Daoy (cell line): ENCODE results near the gene FBXL4. TPM values are rescaled to one million over a fixed set of nuclear protein-coding genes. Genes with fewer than 3 reads are reported as not detected.
"Not testable (repeated sequence)": the region's sequence is repeated elsewhere in the genome, so short reads cannot be mapped to it uniquely, and the experiment has no call there.

Experiments used
- DNase-seq: peaks from one replicate; pipeline ENCODE4 v3.0.0-alpha.2; 2015; ENCODE audit warnings: low read depth
- total RNA-seq: library from RNA; depleted of rRNA; stranded (reverse); fragments of >200 nt; shearing (Covaris generic); gene quantifications from 2 replicates; pipeline ENCODE4 v1.2.3, GENCODE V29; 2014

The FBXL4 gene
- total RNA-seq, 1 experiment from 2014 or later = 4.7 TPM

DNA sequence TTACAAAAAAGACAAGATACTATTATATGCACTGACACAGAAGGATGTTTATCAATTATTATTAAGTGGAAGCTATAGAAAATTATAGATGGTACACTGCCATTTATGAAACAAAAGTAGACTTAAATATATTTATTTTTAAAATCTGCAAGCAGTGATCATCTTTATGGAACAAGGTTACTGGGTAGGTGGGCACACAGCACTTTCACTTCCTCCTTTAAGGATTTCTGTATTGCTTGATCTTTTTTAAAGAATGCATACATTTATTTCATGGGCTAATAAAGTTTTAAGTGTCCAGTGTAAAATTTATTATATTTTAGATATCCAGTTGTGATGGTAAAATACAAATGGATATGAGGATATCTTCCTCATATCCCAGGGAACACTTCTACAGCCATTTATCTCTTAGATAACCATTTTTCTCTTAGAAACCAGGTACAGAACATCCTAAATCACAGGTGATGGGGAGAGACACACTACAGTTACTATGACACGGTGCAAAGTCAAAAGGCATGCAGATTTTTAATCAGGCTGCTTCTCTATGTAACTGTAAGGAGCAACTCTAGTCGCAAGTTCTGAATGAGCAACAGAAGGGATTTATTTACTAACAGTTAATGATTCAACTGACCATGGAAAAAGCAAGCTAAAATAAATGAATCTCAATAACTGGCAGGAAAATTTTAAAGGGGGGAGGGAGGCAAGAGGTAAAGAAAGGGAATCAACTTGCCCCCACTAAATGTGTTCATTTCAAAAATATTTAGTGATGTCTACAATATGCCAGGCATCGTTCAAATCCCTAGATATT lies 2.2 kb downstream of the FBXL4 start:
- no peak for DNase-seq

DNA sequence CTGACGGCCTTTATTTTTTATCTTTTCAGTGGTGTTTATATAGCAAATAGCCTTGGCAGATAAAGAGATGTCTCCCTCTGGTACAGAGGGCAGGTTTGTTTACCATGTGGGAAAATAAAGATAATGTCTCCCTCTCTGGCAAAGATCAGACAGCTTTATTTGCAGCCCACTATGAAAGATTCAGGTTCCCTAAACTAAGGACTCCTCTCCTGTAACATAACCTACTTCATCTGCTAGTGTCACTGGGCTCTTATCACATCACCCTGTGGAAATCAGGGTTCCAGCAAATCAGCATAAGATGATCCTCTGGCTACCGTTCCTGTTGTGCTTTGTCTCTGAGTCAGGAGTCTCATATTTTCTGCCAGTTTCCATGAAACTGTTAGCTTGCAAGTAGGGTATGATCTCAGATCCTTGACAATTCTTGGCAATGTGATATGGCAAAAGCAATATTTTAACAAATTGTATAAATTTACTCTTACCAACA lies 3.1 kb downstream of the FBXL4 start:
- DNase-seq = no peak

DNA sequence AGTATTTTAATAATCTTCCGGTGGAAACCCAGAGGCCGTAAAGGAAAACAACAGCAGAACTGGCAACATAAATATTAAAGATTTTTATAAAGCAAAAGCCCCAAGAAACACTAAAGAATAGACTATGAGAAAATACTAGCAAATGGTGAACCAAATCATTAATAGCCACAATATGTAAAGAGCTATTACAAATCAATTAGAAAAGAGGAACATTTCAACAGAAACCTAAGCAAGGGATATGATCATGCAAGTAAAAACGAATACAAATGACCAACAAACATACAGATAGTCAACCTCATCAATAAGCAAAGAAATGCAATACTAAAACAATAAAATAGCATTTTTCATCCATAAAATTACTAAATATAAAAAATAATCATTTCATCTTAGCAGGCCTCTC lies 3.6 kb downstream of the FBXL4 start:
- DNase-seq = no peak

DNA sequence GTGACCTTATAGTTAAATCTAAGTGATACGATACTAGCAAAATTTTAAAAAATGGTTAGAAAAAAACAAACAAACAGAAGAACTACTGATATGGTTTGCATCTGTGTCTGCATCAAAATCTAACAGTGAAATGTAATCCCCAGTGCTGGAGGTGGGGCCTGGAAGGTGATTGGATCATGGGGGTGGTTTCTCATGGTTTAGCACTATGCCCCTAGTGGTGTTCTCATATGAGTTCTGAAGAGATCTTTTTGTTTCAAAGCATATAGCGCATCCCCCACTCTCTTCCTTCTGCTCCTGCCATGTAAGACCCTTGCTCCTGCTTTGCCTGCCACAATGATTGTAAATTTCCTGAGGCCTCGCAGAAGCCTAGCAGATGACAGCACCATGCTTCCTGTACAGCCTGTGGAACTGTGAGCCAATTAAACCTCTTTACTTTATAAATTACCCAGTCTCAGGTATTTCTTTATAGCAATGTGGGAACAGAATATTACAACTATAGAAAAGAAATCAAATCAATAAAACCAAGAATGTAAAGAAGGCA lies 5.4 kb downstream of the FBXL4 start:
- DNase-seq = no peak

DNA sequence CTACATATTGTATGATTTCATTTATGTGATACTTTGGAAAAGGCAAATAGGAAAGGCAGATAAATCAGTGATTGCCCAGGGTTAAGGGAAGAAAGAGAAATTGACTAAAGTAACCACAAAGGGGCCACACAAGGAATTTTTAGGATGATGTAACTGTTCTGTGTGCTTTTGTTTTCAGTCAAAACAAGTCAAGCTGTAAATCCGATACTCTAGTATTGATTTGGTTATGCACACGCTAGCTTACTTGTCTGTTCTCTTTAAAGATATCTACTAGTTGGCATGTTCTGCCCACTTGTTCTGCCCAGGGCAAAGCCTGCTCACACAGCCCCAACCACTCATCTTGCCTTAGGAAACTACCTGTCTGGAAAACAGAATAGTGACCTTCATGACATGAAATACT lies 6.4 kb downstream of the FBXL4 start:
- no peak for DNase-seq

DNA sequence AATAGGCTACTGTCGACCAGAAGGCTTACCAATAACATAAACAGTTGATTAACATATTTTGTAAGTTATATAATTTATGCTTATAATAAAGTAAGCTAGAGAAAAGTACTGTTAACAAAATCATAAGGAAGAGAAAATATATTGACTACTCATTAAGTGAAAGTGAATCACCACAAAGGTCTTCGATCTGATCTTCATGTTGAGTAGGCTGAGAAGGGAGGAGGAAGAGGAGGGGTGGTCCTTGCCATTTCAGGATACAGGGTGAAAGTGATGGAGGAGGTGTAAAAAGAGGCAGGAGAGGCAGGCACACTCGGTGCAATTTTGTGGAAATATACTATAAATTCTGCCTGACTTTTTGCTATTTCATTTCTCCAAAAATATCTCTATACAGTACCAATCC lies 10.4 kb downstream of the FBXL4 start:
- DNase-seq = no peak

DNA sequence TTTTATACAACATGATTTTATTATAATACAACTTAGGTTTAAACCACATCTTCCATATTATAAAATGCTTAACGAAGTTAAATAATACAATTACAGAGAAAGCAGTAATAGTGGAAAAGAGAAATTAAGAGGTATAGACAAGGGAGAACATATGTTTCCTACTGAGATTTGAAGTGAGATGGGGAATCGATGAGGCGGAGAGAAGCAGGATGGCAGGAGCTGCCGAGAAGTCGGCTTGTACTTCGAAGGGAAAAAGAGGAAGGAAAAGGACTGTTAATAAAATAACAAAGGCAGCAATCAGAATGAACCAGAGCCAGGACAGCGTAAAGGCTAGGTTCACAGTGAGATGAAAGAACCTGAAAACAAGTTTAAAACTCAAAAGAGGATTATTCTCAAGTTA lies 15.4 kb downstream of the FBXL4 start:
- DNase-seq = no peak

DNA sequence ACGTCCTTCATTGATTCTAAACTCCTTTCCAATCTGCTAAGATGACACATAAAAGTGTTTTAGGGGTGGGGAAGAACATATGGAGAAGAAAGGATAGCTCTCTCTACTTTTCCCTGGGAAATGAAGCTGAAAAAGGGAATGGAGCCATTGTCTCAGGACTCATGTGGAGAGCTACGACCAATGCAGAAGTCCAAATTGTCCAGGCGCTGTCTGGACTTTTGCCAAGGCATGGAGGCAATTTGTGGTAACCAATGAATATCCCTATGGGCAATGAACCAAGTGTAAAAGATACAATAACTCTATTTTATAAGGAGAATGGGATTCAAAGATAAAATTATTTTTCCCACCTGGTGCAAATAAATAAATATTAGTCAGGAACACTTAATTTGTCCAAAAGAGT lies 16.1 kb downstream of the FBXL4 start:
- DNase-seq = no peak

DNA sequence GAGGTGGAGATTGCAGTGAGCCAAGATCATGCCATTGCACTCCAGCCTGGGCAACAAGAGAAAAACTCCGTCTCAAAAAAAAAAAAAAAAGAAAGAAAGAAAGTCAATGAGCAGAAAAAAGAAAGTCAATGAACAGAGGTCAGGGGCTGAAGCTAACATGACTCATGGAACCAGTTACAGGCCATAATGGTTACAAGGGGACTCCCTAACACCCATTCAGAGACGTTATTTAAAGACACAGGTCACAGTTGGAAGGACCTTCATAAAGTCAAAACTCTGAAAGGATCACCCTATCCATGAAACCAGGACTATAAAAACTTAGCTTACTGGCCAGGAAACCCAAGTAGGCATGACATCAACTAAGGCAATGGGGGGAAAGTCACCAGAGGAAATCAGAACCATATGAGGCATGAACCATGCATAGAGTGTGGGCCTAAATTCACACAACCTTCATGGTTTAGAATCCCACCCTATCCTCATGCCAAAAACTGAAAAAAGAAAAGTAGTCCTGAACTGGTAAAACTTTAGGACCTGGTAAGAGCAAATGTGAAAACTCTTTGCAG lies 18.2 kb downstream of the FBXL4 start:
- no peak for DNase-seq

DNA sequence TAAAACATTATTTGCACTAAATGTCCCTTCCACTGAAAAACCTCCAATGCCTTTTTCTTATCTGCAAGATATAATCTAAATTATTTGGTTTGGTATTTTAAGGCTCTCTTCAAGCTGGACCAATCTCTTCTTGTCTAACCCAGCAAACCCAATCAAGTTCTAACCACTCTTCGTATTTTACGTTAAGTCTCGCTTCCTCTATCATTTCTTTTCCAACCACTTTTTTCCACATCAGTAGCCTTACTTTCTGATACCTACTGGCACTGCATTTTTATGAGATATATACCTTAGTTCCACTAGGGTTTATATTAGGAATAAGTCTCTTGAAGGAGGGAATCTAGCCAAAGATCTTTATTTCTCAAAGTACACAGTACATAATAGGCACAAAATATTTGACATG lies 19.1 kb downstream of the FBXL4 start:
- DNase-seq = no peak

DNA sequence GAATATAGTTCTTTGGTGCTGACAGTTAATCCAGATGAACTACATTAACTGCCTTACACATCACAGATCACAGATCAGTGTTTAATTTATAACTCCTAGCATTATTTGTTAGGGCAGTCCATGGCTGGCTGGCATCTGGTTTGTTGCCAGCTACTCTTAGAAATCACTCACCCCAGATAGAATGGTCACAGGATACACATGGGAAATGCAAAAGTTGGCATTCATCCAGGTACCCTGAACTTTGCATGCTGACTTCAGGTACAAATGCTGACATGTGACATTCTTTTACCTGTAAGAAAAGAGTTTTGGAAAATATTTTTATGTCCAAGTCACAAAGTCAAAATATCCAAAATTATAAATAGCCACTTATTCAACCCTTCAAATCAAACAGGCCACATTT lies 20.2 kb downstream of the FBXL4 start:
- DNase-seq = no peak

DNA sequence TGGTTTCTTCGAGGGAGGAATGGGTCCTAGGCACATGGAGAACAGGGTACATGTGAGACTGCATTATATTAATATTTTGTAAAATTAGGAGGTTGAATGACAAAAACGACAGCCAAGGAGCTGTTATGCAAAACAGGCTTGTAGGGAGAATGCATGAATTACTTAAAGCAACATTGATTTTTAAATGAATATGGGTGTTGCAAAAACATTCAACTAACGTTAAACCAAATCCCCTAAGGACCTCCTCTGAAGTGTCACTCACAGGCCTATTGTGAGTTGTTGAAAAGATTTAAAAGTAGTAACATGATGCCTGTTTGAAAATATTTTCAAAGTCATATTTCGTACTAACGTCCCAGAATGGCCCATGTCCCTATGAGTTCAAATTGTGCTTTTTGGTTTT lies 21.9 kb downstream of the FBXL4 start:
- no peak for DNase-seq

DNA sequence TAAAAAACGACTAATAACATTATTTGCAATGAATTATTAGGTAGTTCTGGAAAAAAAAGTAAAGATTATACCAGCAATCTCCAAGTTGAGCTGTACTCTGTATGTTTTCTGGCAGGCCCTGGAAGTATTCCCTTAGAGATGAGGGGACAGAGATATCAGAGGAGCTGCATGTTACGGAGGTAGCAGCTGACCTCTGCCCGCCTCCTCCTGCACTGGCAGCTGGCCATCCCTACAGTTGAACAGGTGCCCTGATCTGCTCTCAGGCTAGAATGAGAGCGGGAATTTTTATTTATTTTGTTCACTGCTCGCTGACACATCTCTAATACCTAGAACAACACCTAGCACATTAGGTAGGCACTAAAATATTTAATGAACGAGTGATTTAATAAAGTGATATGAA lies 23.1 kb downstream of the FBXL4 start:
- DNase-seq = no peak

DNA sequence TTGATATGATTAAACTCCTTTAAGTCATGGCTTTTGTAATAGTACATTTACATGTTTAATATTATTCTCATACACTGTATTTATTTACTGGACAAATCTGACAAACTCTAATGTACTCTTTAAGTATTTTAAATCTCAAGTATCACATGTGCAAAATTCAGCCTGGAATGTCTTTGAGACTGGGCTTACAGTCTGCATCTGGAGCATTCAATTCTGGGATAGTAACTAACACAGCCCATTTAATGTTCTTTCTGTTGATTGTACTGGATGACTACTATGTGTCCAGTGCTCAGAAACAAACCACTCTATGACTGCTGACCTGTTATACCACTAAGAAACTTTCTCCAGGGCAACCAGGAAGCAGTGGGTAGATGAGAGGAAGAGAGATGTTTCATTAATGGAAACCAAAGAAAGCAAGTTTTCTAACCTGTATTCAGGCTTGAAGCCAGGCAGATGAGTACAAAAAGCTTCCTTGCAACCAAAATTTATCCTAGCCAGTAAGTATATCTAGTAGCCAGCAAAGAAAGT lies 26.8 kb downstream of the FBXL4 start:
- no peak for DNase-seq

DNA sequence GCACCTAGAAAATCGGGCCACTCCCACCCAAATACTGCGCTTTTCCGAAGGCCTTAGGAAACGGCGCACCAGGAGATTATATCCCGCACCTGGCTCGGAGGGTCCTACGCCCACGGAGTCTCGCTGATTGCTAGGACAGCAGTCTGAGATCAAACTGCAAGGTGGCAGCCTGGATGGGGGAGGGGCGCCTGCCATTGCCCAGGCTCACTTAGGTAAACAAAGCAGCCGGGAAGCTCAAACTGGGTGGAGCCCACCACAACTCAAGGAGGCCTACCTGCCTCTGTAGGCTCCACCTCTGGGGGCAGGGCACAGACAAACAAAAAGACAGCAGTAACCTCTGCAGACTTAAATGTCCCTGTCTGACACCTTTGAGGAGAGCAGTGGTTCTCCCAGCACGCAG lies 36.8 kb downstream of the FBXL4 start:
- DNase-seq = not testable (repeated sequence)

DNA sequence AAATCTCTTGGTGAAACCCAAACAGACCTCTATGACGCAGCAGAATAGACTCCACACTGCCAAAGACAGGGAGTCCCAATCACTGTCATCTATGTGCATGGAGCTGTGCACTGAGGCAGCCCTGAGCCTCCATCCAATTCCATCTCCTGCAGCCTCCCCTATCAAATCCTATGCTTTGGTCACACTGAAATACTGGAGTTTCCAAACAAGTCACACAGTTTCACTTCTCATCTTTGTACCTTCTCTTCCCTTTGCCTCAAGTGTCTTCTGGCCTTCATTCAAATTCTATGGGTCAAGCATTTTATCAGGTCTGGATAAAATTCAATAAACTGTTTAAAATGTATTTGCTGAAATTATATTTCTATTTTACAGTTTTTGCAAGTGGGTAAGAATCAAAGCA lies 38.5 kb downstream of the FBXL4 start:
- DNase-seq = no peak

DNA sequence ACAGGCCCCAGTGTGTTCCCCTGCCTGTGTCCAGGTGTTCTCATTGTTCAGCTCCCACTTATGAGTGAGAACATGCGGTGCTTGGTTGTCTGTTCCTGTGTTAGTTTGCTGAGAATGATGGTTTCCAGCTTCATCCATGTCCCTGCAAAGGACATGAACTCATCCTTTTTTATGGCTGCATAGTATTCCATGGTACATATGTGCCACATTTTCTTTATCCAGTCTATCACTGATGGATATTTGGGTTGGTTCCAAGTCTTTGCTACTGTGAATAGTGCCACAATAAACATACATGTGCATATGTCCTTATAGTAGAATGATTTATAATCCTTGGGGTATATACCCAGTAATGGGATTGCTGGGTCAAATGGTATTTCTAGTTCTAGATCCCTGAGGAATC lies 41.4 kb downstream of the FBXL4 start:
- DNase-seq = not testable (repeated sequence)

DNA sequence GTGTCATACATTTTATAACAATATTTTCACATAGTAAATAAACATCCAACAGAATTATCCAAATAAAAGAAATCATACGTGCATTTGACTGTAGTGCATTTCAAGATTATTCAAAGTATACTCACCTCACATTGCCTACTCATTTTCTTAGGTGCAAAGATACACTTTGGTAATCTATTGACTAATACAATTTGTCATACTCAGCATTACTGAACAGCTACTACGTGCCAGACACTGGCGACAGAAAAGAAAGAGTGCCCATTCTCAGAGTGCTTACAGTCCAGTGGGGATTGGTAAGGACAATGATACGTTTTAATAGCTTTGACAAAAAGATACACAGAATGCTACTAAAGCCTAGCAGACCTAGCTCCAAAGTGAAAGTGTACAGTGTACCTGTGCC lies 42.0 kb downstream of the FBXL4 start:
- DNase-seq = no peak

DNA sequence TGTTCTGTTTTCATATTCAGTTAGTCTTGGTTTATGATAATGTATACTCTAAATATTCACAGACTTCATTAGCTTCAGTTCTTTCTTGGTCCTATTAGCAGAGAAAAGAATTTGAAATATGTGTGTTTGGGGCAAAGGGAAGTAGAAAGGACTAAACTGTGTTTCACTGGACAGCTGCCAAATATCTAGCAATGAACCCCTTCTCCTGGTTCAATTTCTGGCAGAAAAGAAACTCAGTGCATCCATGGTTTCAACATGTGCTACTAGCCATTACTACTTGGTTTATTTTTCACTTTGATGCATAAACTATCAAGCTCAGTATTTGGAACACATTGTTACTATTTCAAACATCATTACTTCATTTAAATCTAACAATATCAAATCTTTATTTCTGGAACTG lies 43.6 kb downstream of the FBXL4 start:
- DNase-seq = no peak

DNA sequence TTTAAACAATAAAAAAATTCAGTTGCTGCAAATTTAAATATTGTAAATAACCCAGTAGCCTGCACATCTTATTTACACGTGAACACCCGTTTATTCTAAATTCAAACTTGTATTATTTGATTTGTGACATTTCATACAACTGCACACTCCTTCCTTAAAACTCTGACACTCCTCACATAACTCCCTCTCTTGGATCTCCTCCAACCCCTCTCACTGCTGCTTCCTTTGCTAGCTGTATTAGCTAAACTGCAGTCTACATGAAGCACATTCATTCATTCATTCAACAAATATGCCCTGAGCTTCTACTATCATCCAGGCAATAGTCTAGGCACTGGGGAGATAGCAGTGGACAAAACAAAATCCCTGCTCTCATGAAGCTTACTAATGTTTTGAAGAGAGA lies 47.0 kb downstream of the FBXL4 start:
- no peak for DNase-seq

DNA sequence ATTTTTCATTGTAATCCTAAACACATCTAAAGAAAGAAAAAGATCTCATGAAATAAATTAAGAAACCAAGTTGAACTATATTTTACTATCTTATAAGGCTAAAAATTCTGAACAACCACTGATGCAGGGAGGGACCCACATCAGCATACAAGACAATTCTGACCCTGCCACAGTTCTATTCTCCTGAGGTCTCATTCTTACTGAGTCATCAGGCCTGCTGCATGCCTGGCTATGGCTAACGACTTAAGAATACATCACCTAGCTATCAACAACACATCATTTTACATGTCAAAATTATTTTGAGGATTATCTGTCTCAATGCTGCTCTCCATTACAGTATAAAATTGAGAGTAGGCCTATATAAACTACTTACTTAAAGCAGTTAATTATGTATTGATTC lies 52.9 kb downstream of the FBXL4 start:
- no peak for DNase-seq

DNA sequence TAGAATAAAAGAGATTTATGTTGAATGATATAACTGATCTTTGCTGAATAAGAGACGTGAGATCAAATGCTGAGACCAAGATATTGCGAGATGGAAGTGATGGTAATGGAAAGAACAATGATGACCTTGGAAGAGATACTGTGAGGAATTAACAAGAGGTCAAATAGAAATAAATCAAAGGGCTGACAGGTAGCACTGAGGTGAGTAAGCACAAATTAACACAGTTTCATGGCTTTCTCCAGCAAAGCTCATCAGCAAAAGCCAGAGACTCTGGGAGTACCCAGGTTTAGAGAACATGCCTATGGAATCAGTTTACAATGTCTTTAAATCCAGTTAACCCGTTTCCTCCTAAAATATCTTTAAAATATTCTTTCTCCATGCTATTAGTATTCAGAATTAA lies 60.1 kb downstream of the FBXL4 start:
- no peak for DNase-seq

DNA sequence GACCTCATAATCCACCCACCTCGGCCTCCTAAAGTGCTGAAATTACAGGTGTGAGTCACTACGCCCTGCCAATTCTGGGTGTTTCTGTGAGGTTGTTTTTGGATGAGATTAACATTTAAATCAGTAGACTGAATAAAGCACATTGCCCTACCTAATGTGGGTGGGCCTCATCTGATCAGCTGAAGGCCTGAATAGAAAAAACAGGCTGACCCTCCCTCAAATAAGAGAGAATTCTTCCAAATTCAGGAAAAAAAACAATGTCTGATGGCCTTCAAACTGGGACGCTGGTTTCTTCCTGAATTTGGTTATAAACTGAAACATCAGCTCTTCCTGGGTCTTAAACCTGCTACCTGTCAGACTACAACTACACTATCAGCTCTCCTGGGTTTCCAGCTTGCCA lies 62.4 kb downstream of the FBXL4 start:
- DNase-seq = no peak
